NCI-H82 treated with DMSO at 0.1 percent for 48 hours (cell line): Measurements from ENCODE around the gene CACNA2D4.
"Not testable (repeated sequence)": the region's sequence is repeated elsewhere in the genome, so short reads cannot be mapped to it uniquely, and the experiment has no call there.

Experiments
- DNase-seq: peaks from one replicate; lab custom pipeline; 2025; ENCODE audit not compliant: unreplicated experiment; lab: John Stamatoyannopoulos, UW

CACNA2D4 gene

GRCh38 chr12:1820191-1820895 lies 98.1 kb downstream of the CACNA2D4 start, which contains the start of gene LRTM2:
Gene LRTM2 (plus strand): TSS chr12:1820565. CDS start chr12:1828149, 7,584 bp downstream.
- no peak for DNase-seq

GRCh38 chr12:1819571-1819970 lies 98.9 kb downstream of the CACNA2D4 start:
- DNase-seq, result no peak

- no peak for DNase-seq
Observed at GRCh38 chr12:1819050-1819449, 99.4 kb downstream of the CACNA2D4 start.

GRCh38 chr12:1817928-1818327 lies 100.5 kb downstream of the CACNA2D4 start:
- not testable (repeated sequence) for DNase-seq

GRCh38 chr12:1816730-1817348 lies 101.6 kb downstream of the CACNA2D4 start:
- no peak for DNase-seq

GRCh38 chr12:1815814-1816729 lies 102.4 kb downstream of the CACNA2D4 start:
- DNase-seq, result no peak

- DNase-seq, result no peak
Observed at GRCh38 chr12:1815108-1815507, 103.3 kb downstream of the CACNA2D4 start.

- DNase-seq, result no peak
Observed at GRCh38 chr12:1814266-1814665, 104.2 kb downstream of the CACNA2D4 start.

GRCh38 chr12:1812650-1813302 lies 105.7 kb downstream of the CACNA2D4 start:
- no peak for DNase-seq

- no peak for DNase-seq
Observed at GRCh38 chr12:1811948-1812291, 106.5 kb downstream of the CACNA2D4 start.

GRCh38 chr12:1811281-1811947 lies 107.0 kb downstream of the CACNA2D4 start:
- DNase-seq, result no peak

GRCh38 chr12:1810931-1811280 lies 107.5 kb downstream of the CACNA2D4 start:
- DNase-seq, result no peak

- no peak for DNase-seq
Observed at GRCh38 chr12:1810201-1810930, 108.1 kb downstream of the CACNA2D4 start.

- DNase-seq, result no peak
Observed at GRCh38 chr12:1809591-1810190, 108.8 kb downstream of the CACNA2D4 start.

GRCh38 chr12:1808798-1809480 lies 109.5 kb downstream of the CACNA2D4 start:
- no peak for DNase-seq

- no peak for DNase-seq
Observed at GRCh38 chr12:1808036-1808797, 110.2 kb downstream of the CACNA2D4 start.

GRCh38 chr12:1807087-1807860 lies 111.2 kb downstream of the CACNA2D4 start:
- DNase-seq, result no peak
